ENCODE measurements around the gene CFAP43. TPM values are rescaled to one million over a fixed set of nuclear protein-coding genes. Genes with fewer than 3 reads are reported as not detected.
A peak's percentile ranks its signal among the peaks of the same experiment; 100 is the strongest.

The CFAP43 gene
- total and polyA plus RNA-seq, 2 donors (not counting 1 experiment from before 2014, with no cell fraction given): 0.12 TPM; not detected in 1

- Histone ChIP-seq H3K79me2 (ENCODE audit: control insufficient read depth, insufficient read depth, low read length) (peaks cover 45% of the 10 kb centered on the region), H4K20me1 (ENCODE audit: control insufficient read depth, insufficient read depth, low read length, poor library complexity, severe bottlenecking) (peaks cover 13% of the 10 kb centered on the region), H3K9me3 (ENCODE audit: control extremely low read depth in 1 of 3, control insufficient read depth in 2 of 3, insufficient read depth in 1 of 3, low read length in 2 of 3) (no peaks in the 10 kb centered on the region), H2AFZ (ENCODE audit: insufficient read depth, low read depth, low read length, poor library complexity, severe bottlenecking) (no peak overlapping the region), H3K27ac (ENCODE audit: low read length in 2 of 2) (peak overlapping the region in 1 of 2 donors; percentile 17), H3K4me1 (ENCODE audit: control insufficient read depth in 2 of 2, insufficient read depth in 2 of 2, low read length in 2 of 2) (peaks cover 2 to 8% of the 10 kb centered on the region in 2 donors), H3K4me3 (ENCODE audit: control extremely low read depth in 1 of 5, extremely low read depth in 1 of 5, insufficient read depth in 1 of 5, low read depth in 2 of 5, low read length in 4 of 5) (no peak overlapping the region), H3K27me3 (replicated peaks in 1 of 4; ENCODE audit: control extremely low read depth in 1 of 4, control insufficient read depth in 3 of 4, insufficient read depth in 4 of 4, low read length in 3 of 4) (no peaks in the 10 kb centered on the region), H3K36me3 (replicated peaks in 1 of 2; ENCODE audit: control extremely low read depth in 1 of 2, control insufficient read depth in 1 of 2, extremely low read depth in 1 of 2, insufficient read depth in 2 of 2, low read length in 1 of 2) (peaks cover 11 to 63% of the 10 kb centered on the region in 2 experiments), H3K4me2 (replicated peaks; ENCODE audit: low read depth, low read length, poor library complexity, severe bottlenecking) (no peak overlapping the region), H3K9ac (ENCODE audit: low read length) (no peak overlapping the region)
- intact Hi-C loops (cut with micrococcal nuclease): no loop called here
- Mint-ChIP-seq H3K4me1 (peaks cover 64% of the 10 kb centered on the region), H3K27ac (peak overlapping the region; percentile 12), H3K4me3 (no peak overlapping the region), H3K9me3 (ENCODE audit: insufficient read depth) (no peaks in the 10 kb centered on the region), H3K27me3 (no peaks in the 10 kb centered on the region)
- ATAC-seq (ENCODE audit: low read depth) (no peak), DNase-seq (no peak)
- 100% methylated on average over 1 of the region's 3 CpGs for WGBS (ENCODE audit: insufficient coverage)
- POLR2A ChIA-PET: no interaction called here
- CTCF ChIA-PET: no interaction called here
- TF ChIP-seq EZH2 (IDR thresholded peaks at IDR 0.05; ENCODE audit: borderline replicate concordance, insufficient read depth, low read depth, low read length, poor library complexity, severe bottlenecking) (no peak), CTCF (IDR thresholded peaks at IDR 0.05) (no peak)
Observed at GRCh38 chr10:104260775-104261115, 28.6 kb upstream of the CFAP43 start.

- Histone ChIP-seq H3K9me3 (ENCODE audit: control extremely low read depth in 1 of 3, control insufficient read depth in 2 of 3, insufficient read depth in 1 of 3, low read length in 2 of 3) (no peaks in the 10 kb centered on the region), H4K20me1 (ENCODE audit: control insufficient read depth, insufficient read depth, low read length, poor library complexity, severe bottlenecking) (peaks cover 11% of the 10 kb centered on the region), H3K4me2 (replicated peaks; ENCODE audit: low read depth, low read length, poor library complexity, severe bottlenecking) (no peak overlapping the region), H3K9ac (ENCODE audit: low read length) (no peak overlapping the region), H3K4me1 (ENCODE audit: control insufficient read depth in 2 of 2, insufficient read depth in 2 of 2, low read length in 2 of 2) (peaks cover 5 to 9% of the 10 kb centered on the region in 2 donors), H2AFZ (ENCODE audit: insufficient read depth, low read depth, low read length, poor library complexity, severe bottlenecking) (no peak overlapping the region), H3K79me2 (ENCODE audit: control insufficient read depth, insufficient read depth, low read length) (peaks cover 41% of the 10 kb centered on the region), H3K4me3 (ENCODE audit: control extremely low read depth in 1 of 5, extremely low read depth in 1 of 5, insufficient read depth in 1 of 5, low read depth in 2 of 5, low read length in 4 of 5) (no peak overlapping the region), H3K36me3 (replicated peaks in 1 of 2; ENCODE audit: control extremely low read depth in 1 of 2, control insufficient read depth in 1 of 2, extremely low read depth in 1 of 2, insufficient read depth in 2 of 2, low read length in 1 of 2) (peaks cover 7 to 59% of the 10 kb centered on the region in 2 experiments), H3K27ac (ENCODE audit: low read length in 2 of 2) (peak overlapping the region in 1 of 2 donors; percentile 17), H3K27me3 (replicated peaks in 1 of 4; ENCODE audit: control extremely low read depth in 1 of 4, control insufficient read depth in 3 of 4, insufficient read depth in 4 of 4, low read length in 3 of 4) (no peaks in the 10 kb centered on the region)
- Mint-ChIP-seq H3K4me3 (no peak overlapping the region), H3K27ac (peak overlapping the region; percentile 43), H3K4me1 (peaks cover 63% of the 10 kb centered on the region), H3K27me3 (no peaks in the 10 kb centered on the region), H3K9me3 (ENCODE audit: insufficient read depth) (no peaks in the 10 kb centered on the region)
- POLR2A ChIA-PET: no interaction called here
- no peak for ATAC-seq (ENCODE audit: low read depth)
- intact Hi-C loops (cut with micrococcal nuclease): no loop called here
- TF ChIP-seq EZH2 (IDR thresholded peaks at IDR 0.05; ENCODE audit: borderline replicate concordance, insufficient read depth, low read depth, low read length, poor library complexity, severe bottlenecking) (no peak), CTCF (IDR thresholded peaks at IDR 0.05) (no peak)
- CTCF ChIA-PET: interaction anchor here (1.3 to 2.1 kb wide), 2 partner anchors 14 to 26 kb away, joined by 3 to 10 read pairs; no protein-coding TSS in a partner anchor
- 95% methylated on average over 4 of the region's 6 CpGs for WGBS (ENCODE audit: insufficient coverage)
- DNase-seq: no peak
Observed at GRCh38 chr10:104259999-104260774, 28.0 kb upstream of the CFAP43 start.
